HEK293T (cell line): ENCODE measurements around the gene KIT.
"Not testable (repeated sequence)": the region's sequence is repeated elsewhere in the genome, so short reads cannot be mapped to it uniquely, and the experiment has no call there.

Source experiments
- BHLHE40 ChIP-seq: fragments of 450-650 bp; IDR thresholded peaks from 2 replicates; pipeline ENCODE4 v1.6.1; 2016; ENCODE audit warnings: mild to moderate bottlenecking, moderate library complexity, borderline replicate concordance
- CTBP1 ChIP-seq: fragments of 450-650 bp; IDR thresholded peaks from 2 replicates; pipeline ENCODE4 v1.6.1; 2016; ENCODE audit warnings: borderline replicate concordance
- ELF4 ChIP-seq: fragments of 450-650 bp; IDR thresholded peaks from 2 replicates; pipeline ENCODE4 v1.6.1; 2017; ENCODE audit warnings: antibody characterized with exemption
- FOXM1 ChIP-seq: fragments of 450-650 bp; IDR thresholded peaks from 2 replicates; pipeline ENCODE4 v1.6.1; 2017; ENCODE audit warnings: mild to moderate bottlenecking, borderline replicate concordance
- HDGF ChIP-seq: fragments of 450-650 bp; IDR thresholded peaks from 2 replicates; pipeline ENCODE4 v1.6.1; 2017; ENCODE audit warnings: antibody characterized with exemption, borderline replicate concordance
- L3MBTL2 ChIP-seq: fragments of 450-650 bp; conservative IDR thresholded peaks from 2 replicates; pipeline ENCODE4 v1.6.1; 2016; ENCODE audit warnings: mild to moderate bottlenecking
- LEF1 ChIP-seq: fragments of 450-650 bp; IDR thresholded peaks from 2 replicates; pipeline ENCODE4 v1.6.1; 2017; ENCODE audit warnings: mild to moderate bottlenecking, borderline replicate concordance
- NFRKB ChIP-seq: fragments of 450-650 bp; IDR thresholded peaks from 2 replicates; pipeline ENCODE4 v1.6.1; 2016; ENCODE audit warnings: mild to moderate bottlenecking, moderate library complexity
- SP1 ChIP-seq: fragments of 450-650 bp; IDR thresholded peaks from 2 replicates; pipeline ENCODE4 v1.6.1; 2017
- SUZ12 ChIP-seq: fragments of 450-650 bp; IDR thresholded peaks from 2 replicates; pipeline ENCODE4 v1.6.1; 2016; ENCODE audit warnings: mild to moderate bottlenecking
- TARDBP ChIP-seq: fragments of 450-650 bp; IDR thresholded peaks from 2 replicates; pipeline ENCODE4 v1.6.1; 2016
- TF ChIP-seq, protein P1 (sequence below): fragments of 450-650 bp; IDR thresholded peaks from 2 replicates; pipeline ENCODE4 v1.6.1; 2016

DNA sequence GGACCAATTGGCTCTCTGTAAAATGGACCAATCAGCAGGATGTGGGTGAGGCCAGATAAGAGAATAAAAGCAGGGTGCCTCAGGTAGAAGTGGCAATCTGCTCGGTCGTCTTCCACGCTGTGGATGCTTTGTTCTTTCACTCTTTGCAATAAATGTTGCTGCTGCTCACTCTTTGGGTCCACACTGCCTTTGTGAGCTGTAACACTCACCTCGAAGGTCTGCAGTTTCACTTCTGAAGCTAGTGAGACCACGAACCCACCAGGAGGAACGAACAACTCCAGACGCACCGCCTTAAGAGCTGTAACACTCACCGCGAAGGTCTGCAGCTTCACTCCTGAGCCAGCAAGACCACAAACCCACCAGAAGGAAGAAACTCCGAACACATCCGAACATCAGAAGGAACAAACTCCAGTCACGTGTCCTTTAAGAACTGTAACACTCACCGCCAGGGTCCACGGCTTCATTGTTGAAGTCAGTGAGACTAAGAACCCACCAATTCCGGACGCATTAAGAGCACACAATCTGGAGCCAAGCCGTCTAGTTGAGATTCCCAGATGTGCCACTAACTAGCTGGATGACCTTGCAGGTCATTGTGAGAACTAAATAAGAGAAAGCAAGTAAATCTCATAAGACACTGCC, 24.5 kb upstream of the KIT start:
- TF ChIP-seq, protein P1, sequence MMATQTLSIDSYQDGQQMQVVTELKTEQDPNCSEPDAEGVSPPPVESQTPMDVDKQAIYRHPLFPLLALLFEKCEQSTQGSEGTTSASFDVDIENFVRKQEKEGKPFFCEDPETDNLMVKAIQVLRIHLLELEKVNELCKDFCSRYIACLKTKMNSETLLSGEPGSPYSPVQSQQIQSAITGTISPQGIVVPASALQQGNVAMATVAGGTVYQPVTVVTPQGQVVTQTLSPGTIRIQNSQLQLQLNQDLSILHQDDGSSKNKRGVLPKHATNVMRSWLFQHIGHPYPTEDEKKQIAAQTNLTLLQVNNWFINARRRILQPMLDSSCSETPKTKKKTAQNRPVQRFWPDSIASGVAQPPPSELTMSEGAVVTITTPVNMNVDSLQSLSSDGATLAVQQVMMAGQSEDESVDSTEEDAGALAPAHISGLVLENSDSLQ = not testable (repeated sequence)
- not testable (repeated sequence) for TF ChIP-seq HDGF, FOXM1, BHLHE40, LEF1, TARDBP, NFRKB, SP1, SUZ12, CTBP1, L3MBTL2, ELF4
